ENCODE data around the gene LRRC36.
"Not testable (repeated sequence)": the region's sequence is repeated elsewhere in the genome, so short reads cannot be mapped to it uniquely, and the experiment has no call there.

The LRRC36 gene

DNA sequence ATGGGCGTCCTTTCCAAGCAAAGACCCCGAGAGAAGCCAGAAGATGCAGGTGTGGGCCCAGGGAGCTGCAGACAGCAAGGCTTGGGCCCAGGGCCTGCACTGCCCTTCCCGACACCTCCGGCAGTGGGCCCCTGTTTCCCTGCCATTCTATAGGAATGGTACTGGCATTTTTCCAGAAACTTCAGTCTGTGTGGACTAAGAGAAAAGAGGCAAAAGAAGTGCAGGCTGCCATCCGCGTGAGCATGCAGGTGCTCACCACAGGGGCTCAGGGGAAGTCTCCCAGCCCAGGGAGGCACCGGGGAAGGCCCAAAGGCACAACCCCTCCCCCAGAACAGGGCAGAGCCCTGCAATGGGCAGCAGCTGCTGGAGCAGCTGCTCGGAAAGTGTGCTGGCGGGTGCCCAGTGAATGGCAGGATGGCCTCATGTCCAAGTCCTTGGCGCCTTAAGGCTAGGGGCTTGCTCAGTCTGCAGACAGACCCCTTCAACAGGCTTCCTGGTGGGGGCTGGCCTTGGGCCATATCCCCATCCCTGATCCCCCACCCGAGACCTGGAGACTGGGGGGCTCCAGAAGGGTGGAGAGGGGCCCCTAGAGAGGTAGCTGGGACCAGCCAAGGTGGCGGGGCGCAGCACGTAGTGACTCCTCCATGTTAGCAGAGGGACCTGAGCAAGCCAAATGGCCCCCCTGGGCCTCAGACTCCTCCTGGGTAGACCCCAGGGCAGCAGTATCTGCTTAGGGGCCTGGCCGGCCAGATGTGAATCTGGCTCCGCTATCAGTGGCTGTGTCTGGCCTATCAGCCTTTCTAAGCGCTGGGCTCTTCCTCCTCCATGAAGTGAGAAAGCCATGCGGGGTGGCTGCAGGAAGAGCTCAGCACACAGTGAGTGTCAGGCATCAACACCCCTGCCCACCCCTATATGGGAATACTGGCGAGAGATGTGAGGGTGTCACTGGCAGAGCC, 73.4 kb downstream of the LRRC36 start:
- no peak for DNase-seq (ENCODE audit: extremely low read depth in 1 of 2, low read depth in 1 of 2)

- DNase-seq (ENCODE audit: extremely low read depth in 1 of 2, low read depth in 1 of 2) = no peak
Measured at GRCh38 chr16:67400901-67401300, 74.3 kb downstream of the LRRC36 start.

DNA sequence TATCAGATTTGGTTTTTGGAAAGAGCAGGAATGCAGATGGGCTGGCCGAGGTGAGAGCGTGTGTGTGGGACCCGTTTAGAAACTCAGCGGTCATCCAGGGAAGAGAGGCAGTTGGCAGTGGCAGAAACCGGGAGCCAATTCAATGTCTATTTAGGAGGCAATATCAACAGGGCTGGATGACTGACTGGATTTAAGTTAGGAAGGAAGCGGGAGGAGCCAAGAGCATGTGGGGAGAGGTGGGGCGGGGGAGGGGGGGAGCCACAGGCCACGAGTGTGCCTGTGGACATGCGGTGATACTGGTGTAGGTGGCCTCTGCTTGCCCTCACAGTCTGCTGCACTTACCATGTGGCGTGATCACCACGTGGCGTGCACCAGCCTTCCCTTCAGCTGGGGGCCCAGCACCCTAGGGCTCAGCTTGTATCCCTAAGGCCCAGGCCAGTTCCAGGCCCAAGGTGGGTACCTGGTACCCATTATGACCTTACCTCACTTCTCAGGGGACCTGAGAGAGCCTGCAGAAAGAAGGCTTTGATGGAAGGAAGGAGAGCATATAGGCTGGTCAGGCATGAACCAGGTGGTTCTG, 77.5 kb downstream of the LRRC36 start:
- DNase-seq (ENCODE audit: extremely low read depth in 1 of 2, low read depth in 1 of 2) = no peak

DNA sequence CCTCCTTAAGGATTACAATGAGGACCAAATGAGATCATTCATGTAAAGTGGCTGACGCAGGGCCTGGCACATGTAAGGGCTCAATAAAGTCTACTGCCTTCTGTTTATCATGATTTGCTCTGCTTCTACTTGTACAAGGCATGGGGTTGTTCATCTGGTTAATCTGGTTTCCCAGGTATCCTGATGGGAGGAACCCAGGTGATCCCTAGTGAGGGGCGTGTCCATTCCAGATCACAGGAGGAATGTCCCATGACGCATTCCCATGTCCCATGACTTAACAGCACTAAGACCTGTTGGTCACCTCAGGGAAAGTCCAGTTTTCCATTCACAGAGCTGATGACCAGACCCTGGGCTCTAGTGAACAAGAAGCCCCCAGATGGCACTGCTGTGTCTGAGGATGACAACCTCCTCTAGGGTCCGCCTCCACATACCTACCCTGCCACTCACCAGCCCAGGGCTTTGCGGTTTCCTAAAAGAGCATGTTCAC, 78.2 kb downstream of the LRRC36 start:
- DNase-seq (ENCODE audit: extremely low read depth in 1 of 2, low read depth in 1 of 2) = no peak

DNA sequence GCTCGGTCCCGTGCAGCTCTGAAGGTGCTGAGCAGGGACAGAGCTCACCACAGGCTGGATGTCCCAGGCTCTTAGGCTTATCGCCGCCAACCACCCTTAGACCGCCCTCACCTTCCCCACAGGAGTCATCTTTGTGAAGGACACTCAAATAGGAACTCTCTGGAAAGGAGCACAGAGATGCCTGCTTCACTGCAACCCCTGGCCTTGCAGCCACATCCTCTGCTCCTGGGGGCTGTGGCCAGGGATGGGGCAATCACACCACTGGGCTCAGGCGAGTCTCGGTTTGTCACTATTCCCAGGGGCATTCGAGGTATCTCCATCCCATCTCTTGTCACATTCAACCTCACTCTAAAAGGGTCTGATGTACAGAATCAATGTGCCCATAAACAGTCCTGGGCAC, 78.7 kb downstream of the LRRC36 start:
- no peak for DNase-seq (ENCODE audit: extremely low read depth in 1 of 2, low read depth in 1 of 2)

DNA sequence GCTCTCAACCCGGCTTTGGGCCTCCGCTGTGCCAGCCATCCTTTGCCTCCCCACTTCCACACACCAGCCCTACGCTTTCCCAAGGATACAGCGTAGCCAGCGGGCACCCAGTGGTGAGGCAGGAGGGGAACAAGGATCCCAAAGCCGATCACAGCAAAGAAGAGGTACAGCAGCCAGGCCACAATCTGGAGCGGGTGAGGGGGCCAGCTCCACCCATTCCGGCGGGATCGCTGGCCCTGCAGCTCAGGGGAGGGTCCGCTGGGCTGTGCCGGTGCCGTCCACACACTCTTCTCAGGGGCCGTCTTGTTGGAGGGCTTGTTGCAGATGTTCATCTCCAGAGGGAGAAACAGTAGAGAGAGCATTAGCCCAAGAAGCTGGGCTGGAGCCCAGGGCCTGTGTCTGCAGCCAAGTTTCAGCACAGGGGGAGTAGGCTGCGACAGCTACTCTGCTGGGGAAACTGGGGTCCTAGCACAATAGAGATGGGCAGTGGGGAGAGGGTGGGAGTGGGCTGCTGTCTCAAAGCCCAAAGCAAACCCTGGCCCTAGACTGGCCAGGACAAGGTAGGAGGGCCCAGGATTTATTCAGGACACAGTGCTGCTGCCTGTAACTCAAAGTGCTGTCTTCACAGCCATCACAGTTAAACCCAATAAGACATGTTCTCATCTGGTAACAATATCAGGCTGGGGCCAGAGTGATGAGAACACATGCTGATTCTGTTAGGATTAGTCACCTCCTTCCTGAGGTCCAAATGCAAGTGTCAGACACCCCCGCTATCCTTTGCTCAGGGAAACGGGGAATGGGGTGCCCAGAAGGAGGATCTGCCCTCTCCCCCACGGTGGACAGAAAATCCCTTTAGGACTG, 79.7 kb downstream of the LRRC36 start:
- DNase-seq (ENCODE audit: extremely low read depth in 1 of 2, low read depth in 1 of 2) = no peak

DNA sequence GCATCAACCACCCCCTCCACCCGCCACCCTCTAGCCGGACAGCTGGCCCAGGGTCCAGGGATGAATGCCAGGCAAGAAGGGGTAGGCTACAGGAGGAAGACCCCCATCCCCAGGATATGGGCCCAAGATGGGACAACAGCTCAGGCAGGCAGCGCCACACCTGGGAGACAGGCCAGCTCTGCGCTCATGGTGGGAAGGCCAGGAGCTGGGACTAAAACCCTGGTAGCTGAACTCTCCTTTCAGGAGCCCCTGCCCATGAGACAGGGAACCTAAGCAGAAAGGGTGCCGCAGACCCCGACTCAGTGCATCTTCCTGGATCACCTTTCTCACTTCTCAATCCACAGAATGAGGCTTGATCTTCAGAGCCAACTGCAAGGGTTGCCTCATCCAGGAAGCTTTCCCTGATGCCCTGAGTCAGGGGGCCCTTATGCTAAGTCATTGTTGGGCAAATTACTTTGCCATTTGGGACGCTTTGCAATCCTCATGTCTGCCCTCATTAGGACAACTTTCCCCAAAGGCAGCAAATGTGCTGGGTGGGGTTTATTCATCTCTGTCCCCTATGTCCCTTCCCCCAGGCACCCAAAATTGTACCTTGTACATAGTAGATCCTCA, 80.7 kb downstream of the LRRC36 start:
- no peak for DNase-seq (ENCODE audit: extremely low read depth in 1 of 2, low read depth in 1 of 2)

DNA sequence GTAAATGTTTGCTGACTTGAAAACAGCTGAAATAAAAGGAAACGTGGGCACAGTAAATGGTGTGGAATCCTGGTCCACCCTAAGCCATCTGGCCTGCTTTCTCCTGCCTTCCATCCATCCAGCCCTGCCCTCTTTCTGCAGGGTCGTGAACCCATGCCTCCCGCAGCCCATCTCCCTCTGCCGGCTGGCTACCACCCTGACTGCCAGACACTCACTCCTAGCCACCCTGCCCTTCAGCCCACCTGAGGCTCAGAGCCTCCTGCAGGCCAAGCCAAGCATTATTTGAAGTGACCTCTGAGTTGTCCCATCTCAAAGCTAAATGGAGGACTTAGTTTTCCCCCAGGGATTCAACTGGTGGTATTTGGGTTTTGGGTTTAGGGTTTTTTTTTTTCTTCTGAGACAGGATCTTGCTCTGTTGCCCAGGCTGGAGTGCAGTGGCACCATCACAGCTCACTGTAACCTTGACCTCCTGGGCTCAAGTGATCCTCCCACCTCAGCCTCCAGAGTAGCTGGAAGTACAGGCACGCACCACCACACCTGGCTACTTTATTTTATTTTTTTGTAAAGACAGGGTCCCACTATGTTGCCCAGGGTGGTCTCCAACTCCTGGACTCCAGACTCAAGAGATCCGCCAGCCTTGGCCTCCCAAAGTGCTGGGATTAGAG, 81.3 kb downstream of the LRRC36 start:
- no peak for DNase-seq (ENCODE audit: extremely low read depth in 1 of 2, low read depth in 1 of 2)

DNA sequence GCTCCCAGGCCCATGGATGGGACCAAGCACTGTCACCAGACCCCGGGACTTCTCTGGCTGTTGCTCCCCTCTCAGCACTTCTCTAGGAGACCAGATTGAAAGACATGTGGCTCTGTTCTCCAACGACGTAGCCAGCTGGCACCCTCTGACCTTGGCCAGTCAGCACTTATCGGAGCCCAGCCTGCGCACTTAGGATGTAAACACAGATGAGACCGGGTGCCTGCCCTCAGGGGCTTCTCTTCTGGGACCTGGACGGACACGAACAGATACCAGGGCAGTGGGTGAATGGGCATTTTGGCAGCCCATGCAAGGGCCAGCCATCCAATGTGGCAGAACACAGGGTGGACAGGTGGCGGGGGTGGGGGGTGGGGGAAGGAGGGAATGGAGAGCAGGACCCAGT, 83.0 kb downstream of the LRRC36 start:
- DNase-seq (ENCODE audit: extremely low read depth in 1 of 2, low read depth in 1 of 2) = no peak

- DNase-seq (ENCODE audit: extremely low read depth in 1 of 2, low read depth in 1 of 2) = no peak
Measured at GRCh38 chr16:67411339-67411738, 84.7 kb downstream of the LRRC36 start.

GRCh38 chr16:67412294-67412693, 85.7 kb downstream of the LRRC36 start:
- DNase-seq (ENCODE audit: extremely low read depth in 1 of 2, low read depth in 1 of 2) = no peak

DNA sequence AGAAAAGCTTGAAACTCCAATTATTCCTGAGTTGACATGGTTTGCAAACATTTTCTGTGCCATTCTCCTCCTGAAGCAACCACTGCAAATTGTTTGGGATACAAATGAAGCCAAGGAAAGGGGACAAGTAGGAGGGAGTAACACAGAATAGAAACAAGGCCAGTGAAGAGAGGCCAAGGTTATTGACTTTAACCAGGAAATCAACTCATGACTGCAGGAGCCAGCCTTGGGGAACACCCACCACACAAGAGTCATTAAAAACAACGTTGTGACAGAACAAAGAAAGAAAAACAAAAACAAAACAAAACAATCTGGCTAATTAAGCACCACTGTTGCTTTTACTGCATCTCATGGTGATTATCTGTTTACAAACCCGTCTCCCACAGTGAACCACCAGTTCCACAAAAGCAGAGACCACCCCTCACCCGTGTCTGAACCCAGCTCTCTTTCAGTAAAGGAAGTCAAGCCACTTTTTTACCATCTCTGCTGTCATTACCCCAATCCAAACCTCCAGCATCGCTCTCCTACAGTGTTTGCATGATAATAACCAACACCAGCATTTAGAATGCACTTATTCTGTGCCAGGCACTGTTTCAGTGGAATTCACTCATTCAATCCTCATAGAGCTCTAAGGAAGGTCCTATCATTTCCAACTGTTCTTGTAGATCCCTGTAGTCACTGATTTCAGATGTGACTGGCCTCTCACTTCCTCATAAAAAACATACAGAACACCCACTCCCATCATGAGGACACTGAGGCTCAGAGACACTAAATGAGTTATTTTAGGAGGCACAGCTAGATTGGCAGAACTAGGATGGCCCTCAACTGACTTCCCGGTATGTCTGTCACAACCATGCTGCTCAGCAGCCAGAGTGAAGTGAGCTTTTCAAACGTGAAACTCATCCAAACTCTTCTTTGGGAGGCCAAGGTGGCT, 87.6 kb downstream of the LRRC36 start:
- no peak for DNase-seq (ENCODE audit: extremely low read depth in 1 of 2, low read depth in 1 of 2)

DNA sequence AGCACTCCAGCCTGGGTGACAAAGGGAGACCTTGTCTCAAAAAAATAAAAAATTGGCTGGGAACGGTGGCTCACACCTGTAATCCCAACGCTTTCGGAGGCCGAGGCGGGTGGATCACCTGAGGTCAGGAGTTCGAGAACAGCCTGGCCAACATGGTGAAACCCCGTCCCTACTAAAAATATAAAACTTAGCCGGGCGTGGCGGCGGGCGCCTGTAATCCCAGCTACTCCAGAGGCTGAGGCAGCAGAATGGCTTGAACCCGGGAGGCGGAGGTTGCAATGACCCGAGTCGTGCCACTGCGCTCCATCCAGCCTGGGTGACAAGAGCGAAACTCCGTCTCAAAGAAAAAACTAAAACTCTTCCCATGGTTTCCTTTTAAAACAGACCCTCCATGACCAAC, 88.8 kb downstream of the LRRC36 start:
- not testable (repeated sequence) for DNase-seq (ENCODE audit: extremely low read depth in 1 of 2, low read depth in 1 of 2)

DNA sequence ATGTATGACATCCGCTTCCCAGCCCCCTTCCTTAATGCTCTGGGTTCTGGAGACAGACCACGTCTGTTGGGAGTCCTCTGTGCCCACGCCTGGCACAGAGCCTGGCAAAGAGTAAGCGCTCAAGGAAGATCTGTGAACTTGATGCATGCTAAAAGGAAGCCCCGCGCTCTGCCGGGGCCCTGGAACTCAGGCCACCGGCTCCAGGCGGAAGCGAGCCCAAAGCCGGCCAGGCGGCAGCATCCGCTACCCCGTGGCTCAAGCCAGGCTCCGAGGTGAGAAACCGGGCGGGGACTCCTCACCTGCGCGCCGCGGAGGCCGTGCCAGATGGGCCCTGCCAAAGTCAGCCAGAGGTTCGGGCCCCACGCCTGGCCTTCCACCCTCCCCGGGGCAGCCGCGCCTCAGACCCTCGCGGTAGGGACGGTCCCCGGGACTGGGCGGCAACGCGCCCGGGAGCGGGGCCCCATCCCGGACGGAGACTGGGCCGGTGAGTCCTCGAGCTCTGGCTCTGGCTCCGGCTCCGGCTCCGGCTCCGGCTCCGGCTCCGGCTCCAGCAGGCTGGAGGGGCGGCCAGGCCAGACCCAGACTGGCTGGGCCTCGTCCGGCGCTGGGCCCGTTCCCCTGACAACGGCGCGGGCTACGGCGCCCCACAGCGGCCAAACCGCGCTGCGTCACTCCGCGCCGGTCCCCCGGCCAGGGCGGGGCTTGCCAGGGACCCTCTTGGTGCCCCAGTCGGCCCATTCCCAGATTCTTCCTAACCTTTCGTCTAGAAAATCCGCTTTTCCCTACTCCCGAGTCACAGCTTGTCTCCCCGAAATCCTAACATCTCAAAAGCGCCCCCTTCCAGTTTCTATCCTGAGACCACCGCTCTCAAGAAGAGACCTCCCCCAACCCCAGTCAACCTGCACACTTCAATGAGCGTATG, 89.5 kb downstream of the LRRC36 start, which contains the start of gene ZDHHC1:
Gene ZDHHC1 (minus strand): TSS at position 606 of the 922 bp plus-strand sequence. CDS start 8,702 bp downstream, outside the sequence.
- DNase-seq (ENCODE audit: extremely low read depth in 1 of 2, low read depth in 1 of 2) = peak in 1 of 2 donors; percentile 42

GRCh38 chr16:67417333-67418061, 90.9 kb downstream of the LRRC36 start:
- no peak for DNase-seq (ENCODE audit: extremely low read depth in 1 of 2, low read depth in 1 of 2)

- no peak for DNase-seq (ENCODE audit: extremely low read depth in 1 of 2, low read depth in 1 of 2)
Measured at GRCh38 chr16:67419502-67419901, 92.9 kb downstream of the LRRC36 start.

DNA sequence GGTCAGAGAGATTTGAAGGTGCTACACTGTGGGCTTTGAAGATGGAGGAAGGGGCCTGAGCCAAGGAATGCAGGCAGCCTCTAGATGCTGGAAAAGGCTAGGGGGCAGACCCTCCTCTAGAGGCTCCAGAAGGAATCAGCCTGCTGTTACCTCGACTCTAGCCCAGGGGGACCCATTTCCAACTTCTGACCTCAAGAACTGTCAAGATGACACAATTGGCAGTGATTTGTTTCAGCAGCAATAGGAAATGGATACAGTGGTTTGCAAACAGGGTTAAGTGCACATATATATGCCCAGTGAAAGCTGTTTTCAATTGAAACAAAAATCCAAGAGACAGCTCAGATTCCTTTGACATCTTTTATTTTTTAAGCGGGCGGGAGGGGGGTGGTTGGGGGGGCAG, 93.3 kb downstream of the LRRC36 start:
- DNase-seq (ENCODE audit: extremely low read depth in 1 of 2, low read depth in 1 of 2) = no peak
